Adipocyte (in vitro differentiated cells): Measurements from ENCODE around the gene OOSP4A.

ENCODE experiments used
- DNase-seq: peaks from one replicate; pipeline ENCODE4 v3.0.0-alpha.2; 2015; ENCODE audit warnings: low read depth
- H3K27me3 ChIP-seq: replicated peaks from 2 replicates; pipeline ENCODE4 v1.7.0; 2013; ENCODE audit warnings: mild to moderate bottlenecking, low read length, moderate library complexity; ENCODE audit not compliant: control insufficient read depth, insufficient read depth
- H3K36me3 ChIP-seq: 2 replicates; pipeline ENCODE4 v1.7.0; 2013; ENCODE audit warnings: low read length, mild to moderate bottlenecking, moderate library complexity; ENCODE audit not compliant: control insufficient read depth, insufficient read depth, severe bottlenecking
- H3K4me1 ChIP-seq: 2 replicates; pipeline ENCODE4 v1.7.0; 2013; ENCODE audit warnings: mild to moderate bottlenecking, low read length, moderate library complexity; ENCODE audit not compliant: control insufficient read depth, insufficient read depth
- H3K4me3 ChIP-seq: 2 replicates; pipeline ENCODE4 v1.7.0; 2013; ENCODE audit warnings: mild to moderate bottlenecking, low read length, moderate library complexity
- H3K9ac ChIP-seq: 2 replicates; pipeline ENCODE4 v1.7.0; 2013; ENCODE audit warnings: mild to moderate bottlenecking, low read length, moderate library complexity
- H3K9me3 ChIP-seq: 2 replicates; pipeline ENCODE4 v1.7.0; 2013; ENCODE audit warnings: mild to moderate bottlenecking, low read length, moderate library complexity; ENCODE audit not compliant: control insufficient read depth

OOSP4A gene

DNA sequence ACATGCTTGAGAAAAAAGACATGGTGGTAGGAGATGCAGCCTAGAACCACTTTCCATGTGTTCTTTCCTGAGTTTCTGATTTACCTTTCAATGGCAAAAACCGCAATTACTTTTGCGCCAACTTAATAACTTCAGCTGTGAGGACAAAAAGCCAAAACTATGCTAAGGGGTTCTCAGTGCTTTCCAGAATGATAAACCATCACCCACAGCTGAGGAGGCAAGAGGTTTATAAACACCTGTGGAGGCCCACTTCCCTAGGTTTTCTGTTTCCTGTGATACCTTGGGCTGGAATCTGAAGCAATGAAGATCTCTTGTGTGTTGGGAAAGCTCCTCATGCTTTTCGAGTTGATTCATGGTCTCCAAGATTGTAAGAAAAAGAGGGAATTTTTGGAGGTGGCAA, at the start of gene OOSP4A:
TSS of gene OOSP4A (plus strand) at position 301 of the 400 bp plus-strand sequence. CDS start at position 301, 0 bp downstream.
- no peak for DNase-seq
- Histone ChIP-seq H3K36me3 (no peaks in the 10 kb centered on the region), H3K4me1 (no peaks in the 10 kb centered on the region), H3K9ac (no peak within 1 kb of the TSS), H3K9me3 (no peaks in the 10 kb centered on the region), H3K27me3 (no peaks in the 10 kb centered on the region), H3K4me3 (no peak within 1 kb of the TSS)

DNA sequence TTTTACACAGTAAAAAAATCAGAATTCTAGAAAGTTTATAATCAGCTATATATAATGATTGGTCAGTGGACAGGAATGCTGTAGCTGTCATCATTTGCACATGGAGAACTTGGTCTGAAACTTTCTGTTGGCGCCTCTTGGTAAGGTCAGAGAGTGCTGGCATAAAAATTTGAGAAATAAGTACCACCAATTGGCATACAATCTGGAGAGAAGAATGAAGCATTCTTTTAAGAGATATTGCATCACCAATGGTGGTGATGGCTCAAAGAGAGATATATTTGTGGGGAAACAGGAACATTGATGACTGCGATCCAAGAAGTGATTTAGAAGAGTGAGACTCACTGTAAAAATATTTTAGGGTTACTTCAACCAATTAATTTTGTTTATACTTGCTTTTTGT, 45.4 kb upstream of the OOSP4A start:
- Histone ChIP-seq H3K27me3 (no peaks in the 10 kb centered on the region), H3K4me1 (peaks cover 11% of the 10 kb centered on the region), H3K9me3 (peaks cover 16% of the 10 kb centered on the region), H3K9ac (no peak overlapping the region), H3K36me3 (no peaks in the 10 kb centered on the region), H3K4me3 (no peak overlapping the region)
- no peak for DNase-seq

DNA sequence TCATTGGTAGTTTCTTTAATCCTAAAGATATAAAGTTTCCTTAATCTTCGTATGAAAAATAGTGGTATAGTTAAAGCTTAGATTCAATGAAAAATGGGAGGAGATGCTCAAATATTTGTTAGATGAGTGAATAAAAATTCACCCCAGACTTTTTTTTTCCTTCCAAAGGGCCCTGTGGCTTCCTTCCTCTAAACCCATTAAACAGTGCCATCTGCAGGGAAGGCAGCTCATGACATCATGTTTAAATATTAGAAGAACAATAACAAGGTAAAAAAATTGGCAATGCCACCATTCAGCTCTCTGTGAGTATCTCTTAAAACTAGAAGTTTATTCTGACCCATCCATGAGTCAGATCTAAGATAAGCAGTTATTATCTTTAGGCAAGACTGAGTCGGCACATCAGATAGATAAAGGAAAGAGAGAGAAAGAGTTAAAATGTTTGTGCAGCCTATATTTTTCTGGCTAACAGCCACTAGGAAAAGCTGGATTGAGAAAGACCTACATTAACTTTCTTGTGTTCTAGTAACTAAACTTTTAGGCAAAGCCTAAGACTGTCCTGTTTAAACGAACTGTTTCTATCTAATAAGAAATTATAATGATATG, 44.7 kb upstream of the OOSP4A start:
- no peaks in the 10 kb centered on the region for H3K36me3 ChIP-seq
- DNase-seq: peak; percentile 53

DNA sequence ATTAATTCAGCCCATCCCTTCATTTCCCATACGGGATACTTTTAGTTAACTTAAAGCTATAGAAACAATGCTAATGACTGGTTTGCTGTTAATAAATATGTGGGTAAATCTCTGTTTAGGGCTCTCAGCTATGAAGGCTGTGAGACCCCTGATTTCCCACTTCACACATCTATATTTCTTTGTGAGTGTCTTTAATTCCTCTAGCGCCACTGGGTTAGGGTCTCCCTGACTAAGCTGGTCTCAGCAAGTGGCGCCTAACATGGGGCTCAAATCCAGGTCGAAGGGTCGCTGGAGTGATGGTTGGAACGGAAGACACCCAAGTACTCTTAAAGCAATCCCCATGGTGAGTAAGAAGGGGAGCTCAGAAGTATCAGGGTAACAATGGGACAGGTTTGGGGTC, 40.0 kb upstream of the OOSP4A start:
- H3K36me3 ChIP-seq: no peaks in the 10 kb centered on the region
- DNase-seq: no peak

More for the DNA sequence above, 44.7 kb upstream of the OOSP4A start:
- H3K4me3 ChIP-seq: no peak overlapping the region
- H3K9ac ChIP-seq: no peak overlapping the region
- H3K9me3 ChIP-seq: peaks cover 21% of the 10 kb centered on the region
- peaks cover 11% of the 10 kb centered on the region for H3K4me1 ChIP-seq
- H3K27me3 ChIP-seq: no peaks in the 10 kb centered on the region

DNA sequence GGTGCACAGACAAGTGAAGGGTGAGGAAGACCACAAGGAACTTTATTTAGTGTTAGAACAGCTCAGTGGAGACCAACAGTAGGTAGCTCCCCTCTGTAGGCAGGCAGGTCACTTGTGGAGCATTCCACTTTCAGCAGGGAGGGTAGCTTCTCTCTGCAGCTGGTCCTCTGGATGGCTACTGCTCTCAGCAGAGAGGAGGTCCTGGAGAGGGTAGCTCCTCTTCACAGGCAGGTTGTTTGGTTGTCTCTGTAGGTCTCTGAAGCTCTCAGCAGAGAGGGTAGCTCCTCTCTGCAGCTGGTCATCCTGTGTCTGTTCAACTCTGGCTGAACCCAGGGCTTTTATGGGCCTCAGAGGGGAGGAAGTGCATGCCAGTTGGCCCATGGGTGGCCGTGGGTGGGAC, 32.1 kb upstream of the OOSP4A start:
- Histone ChIP-seq H3K9ac (no peak overlapping the region), H3K36me3 (no peaks in the 10 kb centered on the region), H3K4me3 (no peak overlapping the region), H3K4me1 (no peaks in the 10 kb centered on the region), H3K9me3 (no peaks in the 10 kb centered on the region), H3K27me3 (no peaks in the 10 kb centered on the region)
- DNase-seq: no peak

More for the DNA sequence above, 40.0 kb upstream of the OOSP4A start:
- Histone ChIP-seq H3K4me3 (no peak overlapping the region), H3K9ac (no peak overlapping the region), H3K27me3 (no peaks in the 10 kb centered on the region), H3K9me3 (peaks cover 27% of the 10 kb centered on the region), H3K4me1 (peaks cover 5% of the 10 kb centered on the region)

DNA sequence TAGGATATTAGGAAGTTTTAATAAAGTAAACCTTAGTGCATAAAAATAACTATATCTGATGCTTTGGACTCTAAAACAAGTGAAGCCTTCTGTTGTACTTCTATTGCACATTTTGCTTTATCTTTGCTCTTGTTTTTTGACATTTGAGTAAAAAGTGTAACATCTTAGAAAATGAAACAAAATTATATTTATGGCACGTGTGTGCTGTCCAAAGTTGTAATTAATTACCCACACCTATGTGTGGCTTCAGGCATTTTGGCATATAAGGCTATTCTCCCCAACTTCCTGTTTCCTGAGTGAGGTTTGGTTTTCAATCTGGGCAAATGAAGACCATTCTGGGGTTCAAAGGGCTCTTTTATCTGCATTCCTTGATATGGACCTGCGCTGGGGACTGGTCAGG, 25.7 kb upstream of the OOSP4A start, which contains the start of gene OOSP1:
TSS of gene OOSP1 (plus strand) at position 301 of the 400 bp plus-strand sequence. CDS start at position 324, 23 bp downstream.
- H3K27me3 ChIP-seq: no peaks in the 10 kb centered on the region
- H3K36me3 ChIP-seq: no peaks in the 10 kb centered on the region
- no peak within 1 kb of the TSS for H3K4me3 ChIP-seq
- H3K9me3 ChIP-seq: no peaks in the 10 kb centered on the region
- DNase-seq: no peak
- H3K4me1 ChIP-seq: no peaks in the 10 kb centered on the region
- H3K9ac ChIP-seq: no peak within 1 kb of the TSS

DNA sequence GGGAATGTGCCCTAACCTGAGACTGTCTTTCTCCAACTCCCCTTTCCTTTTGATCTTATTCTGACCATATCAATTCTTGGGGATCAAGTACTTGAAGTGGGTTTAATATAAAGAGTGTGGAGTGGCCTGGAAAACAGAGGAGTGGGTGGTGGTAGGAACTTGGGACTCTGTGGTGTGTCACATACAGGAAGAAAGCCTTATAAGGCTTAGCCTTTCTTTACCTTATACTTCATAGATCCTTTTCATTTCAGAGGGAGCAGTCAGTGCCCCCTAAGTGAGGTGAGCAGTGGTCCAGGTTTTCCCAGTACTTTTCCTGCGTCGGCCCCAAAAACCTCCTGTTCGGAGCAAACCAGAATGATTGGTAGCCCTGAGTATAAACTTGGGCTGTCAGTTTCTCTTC, 25.1 kb upstream of the OOSP4A start:
- no peak overlapping the region for H3K4me3 ChIP-seq
- H3K27me3 ChIP-seq: no peaks in the 10 kb centered on the region
- H3K9ac ChIP-seq: no peak overlapping the region
- no peaks in the 10 kb centered on the region for H3K9me3 ChIP-seq
- no peaks in the 10 kb centered on the region for H3K36me3 ChIP-seq
- no peak for DNase-seq
- no peaks in the 10 kb centered on the region for H3K4me1 ChIP-seq

DNA sequence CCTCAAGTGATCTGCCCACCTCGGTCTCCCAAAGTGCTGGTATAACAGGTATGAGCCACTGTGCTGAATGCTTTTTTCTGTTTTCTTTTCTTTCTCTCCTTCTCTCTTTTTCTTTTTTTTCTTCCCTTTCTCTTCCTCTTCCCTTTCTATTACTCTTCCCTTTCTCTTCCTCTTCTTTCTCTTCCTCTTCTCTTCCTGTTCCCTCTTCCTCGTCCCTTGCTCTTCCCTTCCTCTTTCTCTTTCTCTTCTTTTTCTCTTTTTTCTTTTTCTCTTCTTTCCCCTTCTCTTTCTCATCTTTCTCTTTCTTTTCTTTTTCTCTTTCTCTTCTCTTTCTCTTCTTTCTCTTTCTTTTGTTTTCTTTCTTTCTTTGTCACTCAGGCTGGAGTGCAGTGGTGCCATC, 24.4 kb upstream of the OOSP4A start:
- Histone ChIP-seq H3K36me3 (no peaks in the 10 kb centered on the region), H3K4me1 (no peaks in the 10 kb centered on the region), H3K27me3 (no peaks in the 10 kb centered on the region), H3K9me3 (no peaks in the 10 kb centered on the region), H3K9ac (no peak overlapping the region), H3K4me3 (no peak overlapping the region)
- no peak for DNase-seq

DNA sequence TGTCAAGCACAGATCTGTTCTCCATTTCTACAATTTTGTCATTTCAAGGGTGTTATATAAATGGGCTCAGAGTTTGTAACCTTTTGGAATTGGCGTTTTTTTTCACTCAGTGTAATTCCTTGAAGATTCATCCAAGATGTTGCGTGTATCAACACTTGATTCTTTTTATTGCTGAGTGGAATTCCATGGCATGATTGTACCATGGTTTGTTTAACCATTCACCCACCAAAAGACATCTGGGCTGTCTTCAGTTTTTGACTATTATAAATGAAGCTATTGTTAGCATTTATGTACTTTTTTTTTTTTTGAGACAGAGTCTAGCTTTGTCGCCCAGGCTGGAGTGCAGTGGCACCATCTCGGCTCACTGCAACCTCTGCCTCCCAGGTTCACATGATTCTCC, 22.7 kb upstream of the OOSP4A start:
- no peaks in the 10 kb centered on the region for H3K27me3 ChIP-seq
- DNase-seq: no peak
- no peaks in the 10 kb centered on the region for H3K9me3 ChIP-seq
- H3K4me1 ChIP-seq: no peaks in the 10 kb centered on the region
- H3K36me3 ChIP-seq: no peaks in the 10 kb centered on the region
- no peak overlapping the region for H3K9ac ChIP-seq
- H3K4me3 ChIP-seq: no peak overlapping the region

DNA sequence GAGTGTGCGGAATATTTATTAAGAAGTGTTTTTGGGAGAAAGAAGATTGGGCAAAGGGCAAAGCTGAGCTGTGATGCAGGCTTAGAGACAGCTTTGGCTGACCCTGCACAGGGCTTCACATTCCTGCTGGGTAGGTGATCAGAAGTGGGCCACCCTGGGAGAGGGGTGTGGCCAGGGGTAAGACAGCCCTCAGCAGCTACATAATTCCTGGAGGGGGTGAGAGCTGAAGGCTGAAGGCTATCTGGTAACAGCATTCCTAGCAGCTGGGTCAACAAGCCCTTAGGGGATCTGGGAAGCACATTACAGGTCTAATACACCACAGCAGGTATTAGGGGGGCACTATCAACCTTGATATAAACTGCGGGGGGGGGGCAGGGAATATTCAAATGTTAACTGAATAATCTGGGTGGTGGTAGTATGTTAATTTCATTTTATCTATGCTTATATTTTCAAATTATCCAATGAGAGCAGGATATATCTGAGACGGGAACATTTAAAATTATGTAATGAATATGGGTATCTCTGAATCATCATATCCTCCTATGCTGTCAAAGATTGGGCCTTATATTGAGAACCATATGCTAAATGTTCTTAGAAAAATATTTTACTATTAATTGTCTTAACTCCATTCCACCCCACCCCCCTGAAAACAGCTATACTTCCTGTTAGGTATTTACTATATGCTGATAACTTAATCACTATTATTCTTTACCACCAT, 19.7 kb upstream of the OOSP4A start:
- Histone ChIP-seq H3K36me3 (no peaks in the 10 kb centered on the region), H3K27me3 (no peaks in the 10 kb centered on the region), H3K9me3 (no peaks in the 10 kb centered on the region), H3K9ac (no peak overlapping the region), H3K4me1 (no peaks in the 10 kb centered on the region), H3K4me3 (no peak overlapping the region)
- DNase-seq: no peak

DNA sequence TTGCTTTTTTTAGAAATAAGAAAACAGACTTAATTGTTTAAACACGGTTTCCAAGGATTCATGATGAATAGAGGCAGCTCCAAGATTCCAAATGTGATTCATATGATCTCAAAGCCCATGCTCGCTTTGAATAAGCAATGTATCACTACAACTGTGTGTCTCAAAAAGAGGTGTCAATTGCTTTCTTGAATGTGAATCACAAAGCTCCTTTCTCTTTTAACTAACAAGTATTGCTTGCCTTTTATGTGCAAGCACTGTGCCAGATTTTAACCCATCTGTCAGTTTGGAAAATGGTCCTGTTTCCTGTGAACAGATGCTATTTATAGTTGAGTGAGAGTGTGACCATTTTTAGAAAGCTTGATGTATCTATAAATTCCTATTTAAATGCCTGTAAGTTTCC, 19.1 kb upstream of the OOSP4A start:
- Histone ChIP-seq H3K36me3 (no peaks in the 10 kb centered on the region), H3K4me3 (no peak overlapping the region), H3K9ac (no peak overlapping the region), H3K27me3 (no peaks in the 10 kb centered on the region), H3K9me3 (no peaks in the 10 kb centered on the region), H3K4me1 (no peaks in the 10 kb centered on the region)
- no peak for DNase-seq
